Activated naive CD4-positive, alpha-beta T cell treated with anti-CD3 and anti-CD28 coated beads, Interleukin-2, amount 10 ng/mL, durations not matched to agents 7 days and 5 days (primary cell): ENCODE measurements around the gene FAF1.
"Not testable (repeated sequence)": the region's sequence is repeated elsewhere in the genome, so short reads cannot be mapped to it uniquely, and the experiment has no call there.

Source experiments
- CTCF ChIA-PET: fragments of 350-600 bp; sonication (Branson Sonifier 250); formaldehyde crosslinking; loops from one replicate; lab custom pipeline; 2021; ENCODE audit warnings: antibody characterized with exemption; lab: Charles Lee
- DNase-seq: peaks from one replicate; pipeline ENCODE4 v3.0.0-alpha.2; 2020
- H3K27ac Mint-ChIP-seq: one replicate; pipeline ENCODE4 v1.8.0; 2021; ENCODE audit warnings: mild to moderate bottlenecking, moderate library complexity, mixed read lengths
- H3K27me3 Mint-ChIP-seq: one replicate; pipeline ENCODE4 v1.8.0; 2021; ENCODE audit warnings: mild to moderate bottlenecking, mixed read lengths
- H3K36me3 Mint-ChIP-seq: one replicate; pipeline ENCODE4 v1.8.0; 2021; ENCODE audit warnings: mixed read lengths
- H3K4me1 Mint-ChIP-seq: one replicate; pipeline ENCODE4 v1.8.0; 2021; ENCODE audit warnings: mixed read lengths
- H3K4me3 Mint-ChIP-seq: one replicate; pipeline ENCODE4 v1.8.0; 2021; ENCODE audit warnings: mild to moderate bottlenecking, moderate library complexity, mixed read lengths
- H3K9me3 Mint-ChIP-seq: one replicate; pipeline ENCODE4 v1.8.0; 2021; ENCODE audit warnings: mixed read lengths

Gene FAF1

DNA sequence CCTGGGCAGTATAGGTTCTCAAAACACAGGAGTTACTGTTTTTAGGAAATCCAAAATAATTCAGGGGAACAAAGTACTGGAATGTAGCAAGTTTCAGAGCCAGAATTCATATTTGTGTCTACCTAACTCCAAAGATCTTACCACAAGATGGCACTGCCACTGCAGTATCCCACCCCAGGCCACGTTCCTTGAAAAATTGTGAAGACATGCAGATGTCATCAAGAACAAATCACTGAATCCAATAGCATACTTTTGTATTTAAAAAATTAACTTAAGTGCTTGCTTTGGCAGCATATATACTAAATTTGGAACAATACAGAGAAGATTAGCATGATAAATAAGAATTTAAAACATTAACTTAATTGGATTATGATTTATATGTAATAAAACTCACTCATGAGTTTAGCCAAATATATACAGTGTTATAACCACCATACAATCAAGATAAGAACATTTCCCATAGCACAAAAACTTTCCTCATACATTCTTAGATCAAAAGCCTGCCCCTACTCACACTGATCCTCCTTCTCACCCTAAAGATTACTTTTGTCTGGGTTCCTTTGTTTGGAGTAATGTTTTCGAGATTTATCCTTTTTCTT lies 209.9 kb downstream of the FAF1 start:
- CTCF ChIA-PET: interaction anchor here (0.6 kb wide), 1 partner anchor 164 kb away, joined by 3 read pairs; no protein-coding TSS in a partner anchor
- no peak for DNase-seq
- H3K27me3 Mint-ChIP-seq: no peaks in the 10 kb centered on the region

DNA sequence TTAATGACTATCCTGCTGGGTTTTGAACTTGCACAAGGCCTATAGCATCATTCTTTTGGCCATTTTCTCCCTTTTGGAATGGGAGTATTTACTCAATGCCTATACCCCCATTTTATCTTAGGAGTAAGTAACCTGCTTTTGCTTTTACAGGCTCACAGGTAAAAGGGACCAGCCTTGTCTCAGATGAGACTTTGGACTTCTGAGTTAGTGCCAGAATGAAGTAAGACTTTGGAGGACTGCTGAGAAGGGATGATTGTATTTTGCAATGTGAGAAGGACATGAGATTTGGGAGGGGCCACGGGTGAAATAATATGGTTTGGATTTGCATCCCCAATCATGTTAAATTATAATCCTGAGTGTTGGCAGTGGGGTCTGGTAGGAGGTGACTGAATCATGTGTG lies 212.7 kb downstream of the FAF1 start:
- H3K27ac Mint-ChIP-seq: no peak overlapping the region
- no peaks in the 10 kb centered on the region for H3K9me3 Mint-ChIP-seq
- H3K4me1 Mint-ChIP-seq: peaks cover 2% of the 10 kb centered on the region
- no peaks in the 10 kb centered on the region for H3K27me3 Mint-ChIP-seq
- no peak overlapping the region for H3K4me3 Mint-ChIP-seq
- CTCF ChIA-PET: interaction anchor here (0.6 kb wide), 1 partner anchor 442 kb away, joined by 4 read pairs; no protein-coding TSS in a partner anchor
- no peak for DNase-seq
- H3K36me3 Mint-ChIP-seq: peaks cover 8% of the 10 kb centered on the region

More for the DNA sequence above, 209.9 kb downstream of the FAF1 start:
- no peak overlapping the region for H3K4me3 Mint-ChIP-seq
- no peaks in the 10 kb centered on the region for H3K9me3 Mint-ChIP-seq
- no peaks in the 10 kb centered on the region for H3K4me1 Mint-ChIP-seq
- H3K27ac Mint-ChIP-seq: no peak overlapping the region
- H3K36me3 Mint-ChIP-seq: peaks cover 8% of the 10 kb centered on the region

DNA sequence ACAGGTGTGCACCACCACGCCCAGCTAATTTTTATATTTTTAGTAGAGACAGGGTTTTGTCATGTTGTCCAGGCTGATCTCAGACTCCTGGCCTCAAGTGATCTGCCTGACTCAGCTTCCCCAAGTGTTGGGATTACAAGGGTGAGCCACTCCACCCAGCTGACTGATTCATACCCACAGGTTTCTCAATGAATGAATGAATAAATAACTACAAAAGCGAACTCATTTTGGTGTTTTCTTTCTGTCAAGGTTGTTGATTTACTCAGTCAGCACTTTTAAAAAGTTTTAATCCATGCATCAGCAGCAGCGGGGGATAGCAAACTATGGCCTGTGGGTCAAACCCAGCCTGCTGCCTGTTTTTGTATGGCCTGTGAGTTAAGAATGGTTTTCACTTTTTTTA lies 217.5 kb downstream of the FAF1 start:
- Mint-ChIP-seq H3K27me3 (no peaks in the 10 kb centered on the region), H3K27ac (no peak overlapping the region), H3K9me3 (no peaks in the 10 kb centered on the region), H3K36me3 (peaks cover 18% of the 10 kb centered on the region), H3K4me3 (no peak overlapping the region), H3K4me1 (peaks cover 2% of the 10 kb centered on the region)
- CTCF ChIA-PET: no interaction called here
- DNase-seq: no peak

DNA sequence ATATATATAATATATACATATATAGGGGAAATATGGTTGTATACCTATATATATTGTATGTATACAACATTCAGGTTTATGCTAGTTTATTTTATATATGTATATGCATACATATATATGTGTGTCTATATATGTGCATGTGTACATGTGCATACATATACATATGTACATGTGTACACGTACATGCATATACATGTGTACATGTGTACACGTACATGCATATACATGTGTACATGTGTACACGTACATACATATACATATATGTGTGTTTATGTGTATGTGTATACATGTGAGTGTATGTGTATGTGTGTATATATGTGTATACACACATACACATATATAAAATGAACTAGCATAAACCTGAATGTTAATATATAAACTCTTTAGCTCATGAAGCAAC lies 220.9 kb downstream of the FAF1 start:
- Mint-ChIP-seq H3K4me3 (no peak overlapping the region), H3K27ac (no peak overlapping the region), H3K4me1 (peaks cover 3% of the 10 kb centered on the region), H3K36me3 (peaks cover 17% of the 10 kb centered on the region), H3K27me3 (no peaks in the 10 kb centered on the region), H3K9me3 (no peaks in the 10 kb centered on the region)
- CTCF ChIA-PET: interaction anchor here (1.2 kb wide), 1 partner anchor 35 kb away, joined by 4 read pairs; no protein-coding TSS in a partner anchor
- DNase-seq: no peak

DNA sequence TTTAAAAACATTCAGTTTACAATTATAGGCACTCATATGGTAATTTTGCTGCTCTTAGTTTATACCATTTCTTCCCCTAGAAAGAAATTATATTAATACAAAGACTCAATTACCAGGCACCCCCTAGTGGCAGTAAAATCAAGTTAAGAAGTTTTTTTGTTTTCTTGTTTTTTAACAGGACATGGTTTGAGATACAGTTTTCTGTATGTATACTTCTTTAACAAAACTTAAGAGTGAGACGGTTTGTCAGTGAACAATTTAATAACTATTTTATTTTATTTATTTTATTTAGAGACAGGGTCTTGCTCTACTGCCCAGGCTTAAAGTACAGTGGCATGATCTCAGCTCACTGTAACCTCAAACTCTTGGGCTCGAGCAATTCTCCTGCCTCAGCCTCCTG lies 224.6 kb downstream of the FAF1 start:
- no peak overlapping the region for H3K4me3 Mint-ChIP-seq
- CTCF ChIA-PET: interaction anchor here (0.6 kb wide), 2 partner anchors 37 to 372 kb away, joined by 3 read pairs; no protein-coding TSS in a partner anchor
- no peaks in the 10 kb centered on the region for H3K27me3 Mint-ChIP-seq
- peaks cover 14% of the 10 kb centered on the region for H3K36me3 Mint-ChIP-seq
- no peak for DNase-seq
- H3K27ac Mint-ChIP-seq: no peak overlapping the region
- H3K9me3 Mint-ChIP-seq: no peaks in the 10 kb centered on the region
- H3K4me1 Mint-ChIP-seq: peaks cover 18% of the 10 kb centered on the region

DNA sequence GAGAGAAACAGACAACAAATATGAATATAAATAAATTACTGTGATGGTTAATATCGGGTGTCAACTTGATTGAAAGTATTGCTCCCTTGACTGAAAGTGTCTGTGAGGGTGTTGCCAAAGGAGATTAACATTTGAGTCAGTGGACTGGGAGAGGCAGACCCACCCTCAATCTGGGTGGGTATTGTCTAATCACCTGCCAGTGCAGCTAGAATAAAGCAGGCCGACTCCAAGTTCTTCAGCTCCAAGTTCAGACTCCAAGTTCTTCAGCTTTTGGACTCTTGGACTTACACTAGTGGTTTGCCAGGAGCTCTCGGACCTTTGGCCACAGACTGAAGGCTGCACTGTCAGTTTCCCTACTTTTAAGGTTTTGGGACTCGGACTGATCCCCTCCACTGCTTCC lies 232.5 kb downstream of the FAF1 start:
- H3K9me3 Mint-ChIP-seq, H3K4me3 Mint-ChIP-seq, H3K27me3 Mint-ChIP-seq, DNase-seq, CTCF ChIA-PET, H3K27ac Mint-ChIP-seq: not testable (repeated sequence)
- Mint-ChIP-seq H3K4me1 (peaks cover 28% of the 10 kb centered on the region), H3K36me3 (peaks cover 14% of the 10 kb centered on the region)

DNA sequence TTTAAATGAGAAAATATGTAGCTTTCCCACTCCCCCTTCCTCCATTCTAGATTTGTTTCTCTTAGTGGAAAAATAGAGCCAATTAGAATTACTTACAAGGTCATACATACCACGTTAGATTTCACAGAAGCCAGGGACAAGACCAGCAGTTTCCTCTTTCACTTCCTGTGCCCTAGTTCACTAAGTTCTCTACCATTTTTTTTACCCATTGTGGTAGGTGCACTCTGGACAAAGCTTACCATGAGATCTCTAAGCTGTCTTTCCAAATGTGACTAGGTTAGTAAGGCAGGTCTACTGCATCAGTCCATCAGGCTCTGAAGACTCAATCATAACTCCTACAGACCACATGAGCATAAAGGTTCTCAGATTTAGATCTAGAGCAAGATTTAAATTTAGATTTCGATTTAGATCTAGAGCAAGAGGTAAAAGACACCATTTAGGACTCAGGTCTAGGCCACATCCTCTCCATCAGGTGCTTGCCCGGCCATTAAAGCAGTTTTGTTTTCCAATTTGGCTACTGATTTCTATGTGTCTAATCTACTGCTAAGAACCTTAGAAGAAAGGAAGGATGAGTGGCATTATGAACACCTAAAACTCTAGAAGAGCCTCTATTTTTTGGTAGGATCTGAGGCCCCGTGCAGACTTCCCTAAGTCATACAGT lies 235.3 kb downstream of the FAF1 start:
- H3K9me3 Mint-ChIP-seq: no peaks in the 10 kb centered on the region
- no peak overlapping the region for H3K4me3 Mint-ChIP-seq
- H3K4me1 Mint-ChIP-seq: peaks cover 27% of the 10 kb centered on the region
- H3K36me3 Mint-ChIP-seq: peaks cover 22% of the 10 kb centered on the region
- DNase-seq: no peak
- H3K27me3 Mint-ChIP-seq: no peaks in the 10 kb centered on the region
- CTCF ChIA-PET: interaction anchor here (0.6 to 1.2 kb wide), 2 partner anchors 19 to 238 kb away, joined by 3 read pairs; no protein-coding TSS in a partner anchor
- peak overlapping the region; percentile 79 for H3K27ac Mint-ChIP-seq

DNA sequence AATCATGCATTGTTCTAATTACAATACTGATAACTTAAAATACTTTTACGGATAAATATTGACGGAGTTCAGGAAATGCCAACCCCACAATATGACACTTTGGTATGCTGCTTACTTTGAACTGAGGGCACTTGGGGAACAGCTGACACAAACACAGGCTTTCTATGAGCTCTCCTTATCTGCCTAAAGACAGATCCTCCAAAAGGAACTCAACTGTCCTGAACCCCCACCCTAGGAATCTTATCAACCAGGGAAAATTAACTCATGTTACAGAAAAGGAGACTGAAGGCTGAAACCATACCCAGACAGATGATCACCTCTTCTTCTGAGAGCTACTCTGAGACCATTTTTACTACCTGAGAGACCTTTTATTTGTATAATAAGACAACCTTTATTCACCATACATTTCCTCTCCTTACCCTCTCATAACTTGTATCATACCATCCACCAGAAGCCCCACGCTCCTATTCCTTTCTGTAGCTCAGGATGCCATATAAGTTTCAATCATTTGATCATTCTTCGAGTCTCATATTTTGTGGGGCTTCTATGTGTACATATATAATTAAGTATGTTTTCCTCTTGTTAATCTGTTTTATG lies 239.5 kb downstream of the FAF1 start:
- no peak for DNase-seq
- Mint-ChIP-seq H3K4me1 (peaks cover 26% of the 10 kb centered on the region), H3K4me3 (no peak overlapping the region), H3K9me3 (peaks cover 3% of the 10 kb centered on the region), H3K27ac (no peak overlapping the region), H3K27me3 (no peaks in the 10 kb centered on the region), H3K36me3 (peaks cover 22% of the 10 kb centered on the region)
- CTCF ChIA-PET: interaction anchor here (1.0 kb wide), 1 partner anchor 249 kb away, joined by 3 read pairs; no protein-coding TSS in a partner anchor

DNA sequence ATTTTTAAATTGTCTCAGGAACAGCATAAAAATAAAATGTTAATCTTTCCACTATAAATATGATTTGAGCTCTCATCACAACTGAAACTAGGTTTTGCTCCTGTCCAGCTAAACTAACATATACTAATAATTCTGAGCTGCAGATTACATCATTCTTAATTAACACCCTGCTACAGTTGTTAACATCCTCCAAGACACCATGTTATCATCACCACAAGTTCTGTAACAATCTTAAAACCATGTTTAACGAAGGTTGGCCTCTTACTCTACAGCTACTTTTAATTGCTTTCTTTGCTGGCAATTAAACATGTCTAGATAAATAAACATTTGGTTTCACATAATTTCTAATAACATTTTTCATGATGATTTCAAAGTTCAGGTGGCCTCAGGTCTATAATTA lies 240.9 kb downstream of the FAF1 start:
- Mint-ChIP-seq H3K4me1 (peaks cover 13% of the 10 kb centered on the region), H3K36me3 (peaks cover 19% of the 10 kb centered on the region), H3K9me3 (peaks cover 3% of the 10 kb centered on the region), H3K27ac (no peak overlapping the region), H3K4me3 (no peak overlapping the region), H3K27me3 (no peaks in the 10 kb centered on the region)
- CTCF ChIA-PET: interaction anchor here (0.6 kb wide), 1 partner anchor 476 kb away, joined by 4 read pairs; no protein-coding TSS in a partner anchor
- no peak for DNase-seq

DNA sequence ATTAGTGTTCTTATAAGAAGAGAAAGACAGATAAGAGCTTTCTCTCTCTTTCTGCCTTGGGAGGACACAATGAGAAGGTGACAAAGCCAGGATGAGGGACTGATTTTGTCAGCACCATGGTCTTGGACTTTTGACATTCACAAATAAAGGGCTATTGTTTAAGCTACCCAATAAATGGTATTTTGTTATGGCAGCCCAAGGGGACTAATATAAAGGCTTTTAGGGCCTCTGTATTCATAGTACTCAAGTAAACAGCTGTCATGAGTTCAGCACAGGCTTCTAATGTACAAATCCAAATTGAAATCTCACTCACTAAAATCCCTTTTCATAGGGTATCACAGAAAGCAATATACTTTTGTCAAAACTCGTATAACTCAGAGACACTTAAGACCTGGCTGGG lies 242.7 kb downstream of the FAF1 start:
- no peak for DNase-seq
- Mint-ChIP-seq H3K4me3 (no peak overlapping the region), H3K9me3 (peaks cover 3% of the 10 kb centered on the region), H3K4me1 (no peaks in the 10 kb centered on the region), H3K27me3 (no peaks in the 10 kb centered on the region), H3K36me3 (peaks cover 15% of the 10 kb centered on the region), H3K27ac (no peak overlapping the region)
- CTCF ChIA-PET: interaction anchor here (1.6 kb wide), 1 partner anchor 472 kb away, joined by 4 read pairs; no protein-coding TSS in a partner anchor

DNA sequence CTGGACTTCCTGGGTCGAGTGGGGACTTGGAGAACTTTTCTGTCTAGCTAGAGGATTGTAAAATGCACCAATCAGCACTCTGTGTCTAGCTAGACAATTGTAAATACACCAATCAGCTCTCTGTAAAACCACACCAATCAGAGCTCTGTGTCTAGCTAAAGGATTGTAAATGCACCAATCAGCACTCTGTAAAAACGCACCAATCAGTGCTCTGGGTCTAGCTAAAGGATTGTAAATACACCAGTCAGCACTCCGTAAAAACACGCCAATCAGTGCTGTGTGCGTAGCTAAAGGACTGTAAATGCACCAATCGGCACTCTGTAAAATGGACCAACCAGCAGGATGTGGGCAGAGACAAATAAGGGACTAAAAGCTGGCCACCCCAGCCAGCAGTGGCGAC lies 243.6 kb downstream of the FAF1 start:
- not testable (repeated sequence) for H3K9me3 Mint-ChIP-seq, H3K27ac Mint-ChIP-seq, H3K4me3 Mint-ChIP-seq, DNase-seq, H3K4me1 Mint-ChIP-seq, H3K36me3 Mint-ChIP-seq, H3K27me3 Mint-ChIP-seq
- CTCF ChIA-PET: interaction anchor here (1.6 kb wide), 1 partner anchor 473 kb away, joined by 4 read pairs; no protein-coding TSS in a partner anchor

DNA sequence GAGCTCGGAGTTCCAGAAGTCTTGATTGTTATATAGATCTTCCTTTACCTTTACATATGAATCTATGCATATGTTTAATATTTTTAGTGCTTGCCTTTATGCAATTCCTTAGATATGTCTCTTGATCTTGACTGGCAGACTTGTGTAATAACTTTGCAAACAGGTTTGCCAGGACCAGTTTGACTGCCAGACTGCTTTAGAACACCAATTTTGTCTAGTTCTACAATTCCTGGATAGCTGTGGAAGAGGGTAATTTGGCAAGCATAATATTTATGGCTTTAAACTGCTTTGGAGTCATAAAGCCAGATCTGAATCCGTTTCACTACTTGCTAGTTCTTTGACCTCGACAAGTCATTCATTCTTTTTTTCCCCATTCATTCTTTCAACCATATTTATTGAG lies 250.0 kb downstream of the FAF1 start:
- H3K4me3 Mint-ChIP-seq: no peak overlapping the region
- CTCF ChIA-PET: no interaction called here
- H3K36me3 Mint-ChIP-seq: no peaks in the 10 kb centered on the region
- no peaks in the 10 kb centered on the region for H3K9me3 Mint-ChIP-seq
- no peaks in the 10 kb centered on the region for H3K27me3 Mint-ChIP-seq
- H3K4me1 Mint-ChIP-seq: no peaks in the 10 kb centered on the region
- no peak overlapping the region for H3K27ac Mint-ChIP-seq
- no peak for DNase-seq

DNA sequence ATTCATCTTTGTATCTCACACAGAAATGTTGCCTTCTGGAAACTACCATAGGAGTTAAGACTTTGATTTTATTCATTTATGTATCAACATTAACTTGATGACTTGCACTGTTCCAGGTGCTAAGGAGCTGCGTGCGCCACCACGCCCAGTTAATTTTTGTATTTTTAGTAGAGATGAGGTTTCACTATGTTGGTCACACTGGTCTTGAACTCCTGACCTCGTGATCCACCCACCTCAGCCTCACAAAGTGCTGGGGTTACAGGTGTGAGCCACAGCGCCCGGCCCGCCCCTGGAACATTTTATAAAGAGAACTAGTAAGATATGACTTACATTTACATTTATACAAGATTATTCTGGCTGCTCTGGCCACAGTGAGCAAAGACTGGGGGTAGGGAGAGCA lies 252.2 kb downstream of the FAF1 start:
- no peak for DNase-seq
- Mint-ChIP-seq H3K36me3 (no peaks in the 10 kb centered on the region), H3K9me3 (no peaks in the 10 kb centered on the region), H3K4me3 (no peak overlapping the region), H3K27me3 (no peaks in the 10 kb centered on the region), H3K4me1 (no peaks in the 10 kb centered on the region), H3K27ac (no peak overlapping the region)
- CTCF ChIA-PET: no interaction called here

DNA sequence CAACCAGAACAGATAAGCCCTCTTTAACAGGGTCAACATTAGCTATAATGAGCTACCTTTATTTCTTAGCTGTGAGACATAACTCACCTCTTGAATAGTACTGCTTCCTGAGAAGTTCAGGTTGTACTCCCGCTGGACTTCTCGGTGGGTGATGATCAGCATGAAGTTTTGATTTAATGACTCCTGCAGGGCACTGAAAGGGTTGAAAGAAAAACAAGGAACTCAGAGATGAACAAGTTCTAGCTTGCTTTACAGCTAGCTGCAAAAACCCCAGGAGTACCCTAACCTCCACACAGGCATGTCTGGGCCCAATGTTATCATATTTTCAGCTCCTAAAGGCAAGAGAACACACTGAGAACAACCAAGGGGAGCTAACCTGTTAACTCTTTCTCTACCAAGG lies 254.4 kb downstream of the FAF1 start:
- H3K36me3 Mint-ChIP-seq: no peaks in the 10 kb centered on the region
- no peaks in the 10 kb centered on the region for H3K9me3 Mint-ChIP-seq
- no peak overlapping the region for H3K27ac Mint-ChIP-seq
- CTCF ChIA-PET: interaction anchor here (1.2 kb wide), 1 partner anchor 19 kb away, joined by 3 read pairs; no protein-coding TSS in a partner anchor
- H3K4me1 Mint-ChIP-seq: no peaks in the 10 kb centered on the region
- H3K4me3 Mint-ChIP-seq: no peak overlapping the region
- no peak for DNase-seq
- no peaks in the 10 kb centered on the region for H3K27me3 Mint-ChIP-seq
